OCI-LY3 (cell line): ENCODE data around the gene GNAQ.

Source experiments
- H2AFZ ChIP-seq: fragments of 200-600, 300-600 bp; shearing (Covaris generic); 2 replicates; pipeline ENCODE4 v1.6.0; 2014; ENCODE audit warnings: antibody characterized with exemption, low read depth, low read length
- H3K27ac ChIP-seq: fragments of 200-600, 300-600 bp; sonication (generic); 2 replicates; pipeline ENCODE4 v1.5.1; 2014; ENCODE audit warnings: mild to moderate bottlenecking, low read length, moderate library complexity, mixed read lengths
- H3K27me3 ChIP-seq: fragments of 200-600, 300-600 bp; sonication (generic); 2 replicates; pipeline ENCODE4 v1.6.1; 2014; ENCODE audit warnings: low read depth, low read length, mixed read lengths
- H3K36me3 ChIP-seq: fragments of 200-600, 300-600 bp; sonication (generic); replicated peaks from 2 replicates; pipeline ENCODE3; 2014; ENCODE audit warnings: low read depth, low read length, mixed read lengths
- H3K4me1 ChIP-seq: fragments of 300-600, 200-600 bp; sonication (generic); 2 replicates; pipeline ENCODE4 v1.6.1; 2014; ENCODE audit warnings: low read length, mixed read lengths
- H3K4me2 ChIP-seq: fragments of 200-600, 300-600 bp; sonication (generic); 2 replicates; pipeline ENCODE4 v1.6.1; 2014; ENCODE audit warnings: low read length, mixed read lengths
- H3K4me3 ChIP-seq: fragments of 300-600, 200-600 bp; sonication (generic); 2 replicates; pipeline ENCODE4 v1.5.1; 2014; ENCODE audit warnings: antibody characterized with exemption, mild to moderate bottlenecking, low read length, moderate library complexity
- H3K79me2 ChIP-seq: fragments of 300-600, 200-600 bp; shearing (Covaris generic); 2 replicates; pipeline ENCODE4 v1.6.1; 2014; ENCODE audit warnings: mild to moderate bottlenecking, low read length, mixed read lengths
- H3K9ac ChIP-seq: fragments of 300-600, 200-600 bp; shearing (Covaris generic); 2 replicates; pipeline ENCODE4 v1.6.0; 2014; ENCODE audit warnings: mild to moderate bottlenecking, low read length, moderate library complexity
- H3K9me3 ChIP-seq: fragments of 200-600, 300-600 bp; shearing (Covaris generic); 2 replicates; pipeline ENCODE4 v1.6.1; 2014; ENCODE audit warnings: low read length, mixed read lengths; ENCODE audit not compliant: insufficient read depth
- H4K20me1 ChIP-seq: fragments of 200-600, 300-600 bp; sonication (generic); 2 replicates; pipeline ENCODE4 v1.6.1; 2016; ENCODE audit warnings: low read length, mixed read lengths; ENCODE audit not compliant: insufficient read depth
- EZH2phosphoT487 ChIP-seq: fragments of 200-600 bp; shearing (Covaris generic); IDR thresholded peaks from 2 replicates; pipeline ENCODE4 v1.6.1; 2018; ENCODE audit warnings: antibody characterized with exemption, mixed run types, low read depth
- TF ChIP-seq, protein P1 (sequence below): fragments of 200-600, 300-600 bp; sonication (generic); IDR thresholded peaks from 2 replicates; pipeline ENCODE4 v1.5.1; 2014; ENCODE audit warnings: antibody characterized with exemption, low read length, low read depth

The GNAQ gene

DNA sequence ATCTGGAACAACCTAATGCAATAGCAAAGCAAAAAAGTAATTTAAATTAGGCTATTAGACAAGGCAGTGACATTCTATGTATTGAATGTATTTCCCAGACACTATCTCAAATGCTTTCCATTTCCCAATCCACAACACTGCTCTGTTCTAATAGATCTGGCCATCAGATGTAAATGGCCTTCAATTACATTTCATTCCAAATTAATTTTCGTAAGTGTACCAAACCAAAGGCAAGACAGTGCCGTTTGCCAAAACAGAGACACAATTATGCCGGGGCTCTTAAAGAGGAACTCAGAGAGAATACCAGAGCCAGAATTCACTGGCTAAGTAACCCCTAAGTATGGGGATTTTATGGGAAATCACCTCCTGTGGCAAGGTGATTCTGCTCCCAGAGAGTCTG, 63.1 kb downstream of the GNAQ start:
- H3K9me3 ChIP-seq = no peaks in the 10 kb centered on the region
- H4K20me1 ChIP-seq = no peaks in the 10 kb centered on the region
- peak overlapping the region; percentile 66 for H3K4me2 ChIP-seq
- no peaks in the 10 kb centered on the region for H3K79me2 ChIP-seq
- peak overlapping the region; percentile 50 for H3K4me3 ChIP-seq
- H3K9ac ChIP-seq = no peak overlapping the region; the same call in 1 of the 2 replicates
- H3K27me3 ChIP-seq = no peaks in the 10 kb centered on the region
- peaks cover 31% of the 10 kb centered on the region for H3K4me1 ChIP-seq
- TF ChIP-seq, protein P1, sequence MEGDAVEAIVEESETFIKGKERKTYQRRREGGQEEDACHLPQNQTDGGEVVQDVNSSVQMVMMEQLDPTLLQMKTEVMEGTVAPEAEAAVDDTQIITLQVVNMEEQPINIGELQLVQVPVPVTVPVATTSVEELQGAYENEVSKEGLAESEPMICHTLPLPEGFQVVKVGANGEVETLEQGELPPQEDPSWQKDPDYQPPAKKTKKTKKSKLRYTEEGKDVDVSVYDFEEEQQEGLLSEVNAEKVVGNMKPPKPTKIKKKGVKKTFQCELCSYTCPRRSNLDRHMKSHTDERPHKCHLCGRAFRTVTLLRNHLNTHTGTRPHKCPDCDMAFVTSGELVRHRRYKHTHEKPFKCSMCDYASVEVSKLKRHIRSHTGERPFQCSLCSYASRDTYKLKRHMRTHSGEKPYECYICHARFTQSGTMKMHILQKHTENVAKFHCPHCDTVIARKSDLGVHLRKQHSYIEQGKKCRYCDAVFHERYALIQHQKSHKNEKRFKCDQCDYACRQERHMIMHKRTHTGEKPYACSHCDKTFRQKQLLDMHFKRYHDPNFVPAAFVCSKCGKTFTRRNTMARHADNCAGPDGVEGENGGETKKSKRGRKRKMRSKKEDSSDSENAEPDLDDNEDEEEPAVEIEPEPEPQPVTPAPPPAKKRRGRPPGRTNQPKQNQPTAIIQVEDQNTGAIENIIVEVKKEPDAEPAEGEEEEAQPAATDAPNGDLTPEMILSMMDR = no peak
- TF ChIP-seq EZH2phosphoT487 = no peak
- no peaks in the 10 kb centered on the region for H3K36me3 ChIP-seq
- H3K27ac ChIP-seq = no peak overlapping the region
- H2AFZ ChIP-seq = peak overlapping the region; percentile 55; the same call in 1 of the 2 replicates

DNA sequence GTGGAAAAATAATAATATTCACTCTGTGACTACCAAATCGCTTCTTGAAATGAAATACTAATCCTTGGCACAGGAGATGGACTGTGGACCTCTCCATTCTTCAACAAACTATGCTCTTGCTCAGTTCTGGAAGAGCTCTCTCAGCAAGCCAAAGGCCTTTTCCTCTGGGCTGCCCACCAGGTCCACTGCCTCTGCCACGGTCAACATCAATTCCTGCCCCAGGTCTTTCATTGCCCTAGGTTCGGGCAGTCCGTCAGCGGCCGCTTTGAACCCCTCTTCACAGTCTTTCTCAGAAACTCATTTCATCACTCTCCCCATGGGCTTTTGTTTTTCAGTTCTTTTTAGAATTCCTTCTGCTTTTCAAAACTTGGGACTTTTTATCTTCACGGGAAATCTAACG, 64.9 kb downstream of the GNAQ start:
- Histone ChIP-seq H3K4me2 (no peak overlapping the region), H3K27ac (no peak overlapping the region), H3K27me3 (no peaks in the 10 kb centered on the region), H3K4me1 (peaks cover 24% of the 10 kb centered on the region), H3K4me3 (no peak overlapping the region), H3K79me2 (no peaks in the 10 kb centered on the region), H3K9me3 (no peaks in the 10 kb centered on the region), H3K9ac (no peak overlapping the region), H4K20me1 (no peaks in the 10 kb centered on the region), H3K36me3 (no peaks in the 10 kb centered on the region), H2AFZ (no peak overlapping the region)
- TF ChIP-seq EZH2phosphoT487 = no peak
- TF ChIP-seq, protein P1 = no peak

DNA sequence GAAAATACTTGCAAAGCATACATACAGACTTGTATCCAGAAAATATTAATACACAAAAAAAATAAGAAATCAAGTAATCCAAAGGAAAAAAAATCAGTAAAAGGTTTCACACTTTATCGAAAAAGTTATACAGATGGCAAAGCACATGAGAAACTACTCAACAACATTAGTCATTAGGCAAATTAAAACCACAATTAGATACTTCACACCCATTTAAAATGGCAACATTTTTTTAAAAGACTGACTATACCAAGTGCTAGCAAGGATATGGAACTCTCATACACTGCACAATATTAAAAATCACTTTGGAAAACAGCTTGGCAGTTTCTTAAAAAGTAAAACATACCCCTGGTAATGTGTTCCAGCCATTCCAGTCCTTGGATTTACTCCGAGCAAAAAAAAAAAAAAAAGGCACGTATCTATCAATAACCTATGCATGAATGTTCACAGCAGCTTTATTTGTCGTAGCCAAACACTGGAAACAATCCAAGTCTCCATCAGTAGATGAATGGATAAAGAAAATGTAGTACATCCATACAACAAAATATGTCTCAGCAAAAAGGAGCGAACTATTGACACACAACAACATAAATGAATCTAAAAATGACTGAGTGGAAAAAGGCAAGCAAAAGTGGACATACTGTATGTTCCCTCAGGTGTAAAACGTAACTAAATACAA, 66.0 kb downstream of the GNAQ start:
- no peaks in the 10 kb centered on the region for H3K79me2 ChIP-seq
- no peaks in the 10 kb centered on the region for H4K20me1 ChIP-seq
- H3K9ac ChIP-seq = no peak overlapping the region
- peaks cover 24% of the 10 kb centered on the region for H3K4me1 ChIP-seq
- H3K9me3 ChIP-seq = no peaks in the 10 kb centered on the region
- no peaks in the 10 kb centered on the region for H3K36me3 ChIP-seq
- H3K4me3 ChIP-seq = no peak overlapping the region
- no peak for TF ChIP-seq EZH2phosphoT487
- TF ChIP-seq, protein P1 = no peak
- H3K4me2 ChIP-seq = no peak overlapping the region
- H2AFZ ChIP-seq = no peak overlapping the region
- no peak overlapping the region for H3K27ac ChIP-seq
- no peaks in the 10 kb centered on the region for H3K27me3 ChIP-seq

DNA sequence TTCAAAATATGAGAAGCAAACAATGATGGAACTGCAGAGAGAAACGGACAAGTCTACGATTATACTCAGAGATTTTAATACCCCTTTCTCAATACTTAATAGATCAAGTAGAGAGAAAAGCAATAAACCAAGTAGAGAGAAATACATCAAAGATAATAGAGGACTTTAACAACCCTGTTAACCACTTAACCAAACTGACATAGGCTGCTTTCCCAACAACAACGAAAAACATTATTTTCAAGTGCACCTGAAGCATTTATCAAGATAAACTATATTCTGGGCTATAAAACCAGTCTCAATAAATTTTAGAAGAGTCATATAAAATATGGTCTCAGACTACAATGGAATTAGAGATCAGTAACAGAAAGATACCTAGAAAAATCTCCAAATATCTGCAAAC, 67.4 kb downstream of the GNAQ start:
- no peak overlapping the region for H3K4me2 ChIP-seq
- no peaks in the 10 kb centered on the region for H3K79me2 ChIP-seq
- H3K27me3 ChIP-seq = no peaks in the 10 kb centered on the region
- H4K20me1 ChIP-seq = no peaks in the 10 kb centered on the region
- no peaks in the 10 kb centered on the region for H3K9me3 ChIP-seq
- peaks cover 24% of the 10 kb centered on the region for H3K4me1 ChIP-seq
- no peak overlapping the region for H3K4me3 ChIP-seq
- no peak overlapping the region for H3K27ac ChIP-seq
- H3K36me3 ChIP-seq = no peaks in the 10 kb centered on the region
- TF ChIP-seq EZH2phosphoT487 = no peak
- TF ChIP-seq, protein P1 = no peak
- no peak overlapping the region for H2AFZ ChIP-seq
- H3K9ac ChIP-seq = no peak overlapping the region
